SKM-1 treated with dmso at 0.1 percent for 144 hours (cell line): Measurements from ENCODE around the gene GET3.
A peak's percentile ranks its signal among the peaks of the same experiment; 100 is the strongest.

Experiments used
- DNase-seq: peaks from one replicate; lab custom pipeline; 2025; ENCODE audit not compliant: unreplicated experiment; lab: John Stamatoyannopoulos, UW

Gene GET3

DNA sequence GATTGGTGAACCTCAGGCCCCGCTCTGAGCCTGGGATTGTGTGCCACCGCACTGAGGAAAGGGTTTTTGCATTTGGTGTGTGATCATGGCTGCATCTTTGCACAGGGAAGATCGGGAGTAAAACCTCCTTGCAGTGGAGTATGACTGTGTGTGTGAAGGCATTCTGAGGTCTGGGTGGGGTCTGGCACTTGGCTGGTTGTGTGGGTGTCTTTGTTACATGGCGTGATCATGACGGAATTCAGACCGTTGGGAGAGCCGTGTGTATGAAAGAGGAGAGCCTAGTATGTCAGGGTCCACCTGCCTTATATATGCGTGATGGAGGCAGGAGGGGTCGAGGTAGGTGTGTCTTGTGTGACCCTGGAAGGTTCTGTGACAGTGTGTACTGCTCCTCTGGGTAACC, 13.6 kb downstream of the GET3 start:
- DNase-seq = no peak

DNA sequence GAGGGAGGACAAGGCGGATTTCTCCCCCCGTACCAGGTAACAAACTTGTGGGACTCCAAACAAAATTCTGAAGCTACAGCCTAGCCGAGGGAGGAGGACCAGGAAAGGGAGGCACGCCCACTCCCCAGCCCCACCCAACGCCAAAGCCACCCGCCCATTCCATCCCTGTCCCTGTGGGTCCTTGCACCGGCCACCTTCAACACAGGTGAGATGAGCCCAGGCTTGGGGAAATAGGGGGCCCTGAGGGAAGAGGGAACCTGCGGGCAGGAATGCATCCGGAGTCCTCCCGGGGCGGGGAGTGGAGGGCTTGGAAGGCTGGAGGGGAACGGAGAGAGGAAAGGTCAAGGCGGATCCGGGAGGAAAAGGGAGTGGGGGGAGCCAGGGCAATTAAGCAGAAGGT, 14.3 kb downstream of the GET3 start, which contains the start of gene BEST2:
Gene BEST2, plus strand, starts transcription at position 157 of the 400 bp plus-strand sequence. CDS start 802 bp downstream, outside the sequence.
- DNase-seq = no peak

DNA sequence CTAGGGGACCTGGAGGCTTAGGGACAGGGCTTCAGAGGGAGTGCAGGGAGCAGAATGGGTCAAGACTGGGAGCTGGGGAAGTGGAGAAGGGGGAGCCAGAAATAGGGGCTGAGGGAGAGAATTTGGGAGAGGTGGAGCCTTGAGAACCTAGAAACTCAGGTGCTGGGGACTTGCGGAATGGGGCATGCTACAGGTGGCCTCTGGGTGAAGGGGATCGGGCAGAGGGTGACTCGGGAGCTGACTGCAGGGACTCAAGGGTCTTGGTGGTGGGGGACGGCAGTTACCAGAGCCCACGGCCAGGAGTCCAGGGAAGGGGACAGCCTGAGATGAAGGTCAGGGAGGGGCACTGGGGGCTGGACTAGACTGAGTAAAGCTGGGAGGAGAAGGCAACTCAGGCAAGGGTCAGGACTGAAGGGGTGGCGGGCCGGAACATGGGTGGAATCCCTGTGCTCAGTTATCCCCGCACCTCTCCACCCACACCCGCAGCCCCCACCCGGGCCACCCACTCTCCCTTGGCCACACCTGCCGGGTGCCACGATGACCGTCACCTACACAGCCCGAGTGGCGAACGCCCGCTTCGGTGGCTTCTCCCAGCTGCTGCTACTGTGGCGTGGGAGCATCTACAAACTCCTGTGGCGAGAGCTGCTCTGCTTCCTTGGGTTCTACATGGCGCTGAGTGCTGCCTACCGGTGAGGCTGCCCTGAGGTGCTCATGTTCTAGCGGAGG, 14.9 kb downstream of the GET3 start:
- no peak for DNase-seq

DNA sequence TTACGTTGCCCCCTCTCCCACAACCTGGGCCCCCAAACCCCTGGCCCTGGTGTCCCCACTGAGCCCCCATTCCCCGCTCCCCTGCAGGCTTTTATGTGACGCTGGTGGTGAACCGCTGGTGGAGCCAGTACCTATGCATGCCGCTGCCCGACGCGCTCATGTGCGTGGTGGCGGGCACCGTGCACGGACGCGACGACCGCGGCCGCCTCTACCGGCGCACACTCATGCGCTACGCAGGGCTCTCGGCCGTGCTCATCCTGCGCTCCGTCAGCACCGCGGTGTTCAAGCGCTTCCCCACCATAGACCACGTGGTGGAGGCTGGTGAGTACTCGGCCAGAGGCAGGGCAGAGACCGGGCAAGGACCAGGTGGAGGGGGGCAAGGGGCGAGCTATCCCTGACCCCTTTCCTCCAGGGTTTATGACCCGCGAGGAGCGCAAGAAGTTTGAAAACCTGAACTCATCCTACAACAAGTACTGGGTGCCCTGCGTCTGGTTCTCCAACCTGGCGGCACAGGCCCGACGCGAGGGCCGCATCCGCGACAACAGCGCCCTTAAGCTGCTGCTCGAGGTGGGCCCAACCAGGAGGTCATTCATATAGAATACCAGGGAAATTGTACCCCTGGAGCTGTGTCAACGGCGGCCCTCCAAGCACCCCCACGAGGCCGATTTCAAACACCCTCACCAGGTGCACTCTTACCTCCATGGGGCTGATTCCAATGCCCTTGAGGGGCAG, 17.3 kb downstream of the GET3 start:
- no peak for DNase-seq

DNA sequence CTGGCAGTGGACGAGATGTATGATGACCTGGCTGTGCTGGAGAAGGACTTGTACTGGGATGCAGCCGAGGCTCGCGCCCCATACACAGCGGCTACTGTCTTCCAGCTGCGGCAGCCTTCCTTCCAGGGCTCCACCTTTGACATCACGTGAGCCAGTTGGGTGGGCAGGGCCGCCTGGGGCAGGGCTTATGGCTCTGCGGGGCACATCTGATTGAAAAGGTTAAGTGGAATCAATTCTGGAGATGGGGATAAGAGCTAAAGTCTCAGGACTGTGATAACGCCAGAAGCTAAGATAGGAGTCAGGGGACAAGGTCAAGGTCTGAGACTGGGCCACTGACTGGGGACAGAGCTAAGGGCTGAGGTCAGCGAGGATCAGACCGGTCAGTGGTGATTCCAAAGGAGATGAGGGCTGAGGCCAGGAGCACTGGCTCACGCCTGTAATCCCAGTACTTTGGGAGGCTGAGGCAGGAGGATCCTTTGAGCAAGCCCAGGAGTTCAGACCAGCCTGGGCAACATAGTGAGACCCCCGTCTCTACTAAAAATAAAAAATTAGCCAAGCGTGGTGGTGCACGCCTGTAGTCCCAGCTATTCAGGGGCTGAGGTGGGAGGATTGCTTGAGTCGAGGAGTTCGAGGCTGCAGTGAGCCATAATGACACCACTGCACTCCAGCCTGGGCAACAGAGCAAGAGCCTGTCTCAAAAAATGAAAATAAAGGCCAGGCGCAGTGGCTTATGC, 19.0 kb downstream of the GET3 start:
- no peak for DNase-seq

DNA sequence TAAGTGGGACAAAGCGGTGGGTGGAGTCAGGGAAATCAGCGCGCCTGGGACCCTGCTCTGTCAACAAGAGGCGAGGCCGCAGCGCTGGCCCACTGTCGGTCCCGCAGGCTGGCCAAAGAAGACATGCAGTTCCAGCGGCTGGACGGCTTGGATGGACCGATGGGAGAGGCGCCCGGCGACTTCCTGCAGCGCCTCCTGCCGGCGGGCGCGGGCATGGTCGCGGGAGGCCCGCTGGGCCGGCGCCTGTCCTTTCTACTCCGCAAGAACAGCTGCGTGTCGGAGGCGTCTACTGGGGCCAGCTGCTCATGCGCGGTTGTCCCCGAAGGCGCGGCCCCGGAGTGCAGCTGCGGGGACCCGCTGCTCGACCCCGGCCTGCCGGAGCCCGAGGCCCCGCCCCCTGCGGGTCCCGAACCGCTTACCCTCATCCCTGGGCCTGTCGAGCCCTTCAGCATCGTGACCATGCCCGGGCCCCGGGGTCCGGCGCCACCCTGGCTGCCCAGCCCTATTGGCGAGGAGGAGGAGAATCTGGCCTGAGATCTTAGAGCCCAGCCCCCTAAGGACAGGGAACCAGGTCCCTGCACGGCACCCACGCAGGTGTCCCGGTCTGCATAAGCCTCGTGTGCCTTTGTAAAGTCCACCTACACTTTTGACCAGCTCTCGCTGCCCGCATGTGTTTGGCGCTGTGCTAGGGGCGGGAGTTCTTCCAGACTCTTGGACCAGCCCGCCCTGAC, 20.4 kb downstream of the GET3 start:
- DNase-seq = peak; percentile 59

DNA sequence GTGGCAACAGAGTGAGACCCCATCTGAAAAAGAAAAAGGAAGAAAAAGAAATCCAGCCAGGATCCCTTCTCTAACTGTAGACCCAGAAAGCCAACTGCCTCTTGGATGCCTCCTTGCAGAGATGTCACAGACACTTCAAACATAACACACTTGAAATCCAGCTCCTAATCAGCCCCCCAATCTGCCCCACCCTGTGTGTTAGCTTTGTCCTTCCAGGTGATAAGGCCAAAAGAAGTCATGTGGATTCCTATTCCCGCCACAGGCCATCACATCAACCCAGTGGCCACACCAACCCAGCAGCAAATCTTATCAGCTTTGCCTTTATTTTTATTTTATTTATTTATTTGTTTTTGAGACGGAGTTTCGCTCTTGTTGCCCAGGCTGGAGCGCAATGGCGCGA, 22.4 kb downstream of the GET3 start:
- DNase-seq = no peak

DNA sequence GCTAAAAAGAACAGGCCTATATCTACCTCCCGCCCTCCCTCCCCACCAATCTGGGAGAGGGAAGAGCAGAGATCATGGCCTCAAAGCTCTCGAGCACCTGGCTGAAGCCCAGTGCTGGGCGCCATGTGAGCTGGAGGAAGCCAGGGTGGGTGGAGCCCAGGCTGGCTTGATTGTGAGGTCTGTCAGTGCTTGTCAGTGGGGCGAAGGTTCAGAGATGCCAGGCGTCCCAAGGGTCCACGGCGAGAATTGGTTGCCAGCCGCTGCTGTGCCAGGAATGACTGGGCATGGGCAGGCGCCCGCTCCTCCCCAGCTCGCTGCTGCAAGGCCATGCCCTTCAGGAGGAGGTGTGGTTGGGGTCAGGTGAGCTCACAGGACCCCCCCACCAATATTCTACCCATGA, 25.8 kb downstream of the GET3 start:
- DNase-seq = no peak

DNA sequence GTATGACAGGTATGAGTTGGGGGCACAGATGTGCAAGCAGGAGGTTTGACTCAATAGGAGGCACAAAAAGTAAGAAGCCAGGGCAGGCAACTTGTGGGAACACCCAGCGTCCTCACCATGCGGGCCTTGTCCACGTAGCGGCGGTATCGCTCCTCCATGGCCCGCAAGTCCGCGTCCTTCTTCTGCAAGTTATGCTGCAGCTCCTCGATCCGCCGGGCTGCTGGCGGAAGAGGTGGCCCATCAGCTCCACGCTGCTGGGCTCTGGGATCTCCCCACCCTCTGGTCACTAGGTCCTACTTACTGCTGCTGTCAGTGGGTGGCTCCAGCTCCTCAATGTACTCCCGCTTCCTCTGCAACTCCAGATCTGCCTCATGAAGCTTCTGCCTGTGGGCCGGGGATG, 27.4 kb downstream of the GET3 start:
- no peak for DNase-seq

DNA sequence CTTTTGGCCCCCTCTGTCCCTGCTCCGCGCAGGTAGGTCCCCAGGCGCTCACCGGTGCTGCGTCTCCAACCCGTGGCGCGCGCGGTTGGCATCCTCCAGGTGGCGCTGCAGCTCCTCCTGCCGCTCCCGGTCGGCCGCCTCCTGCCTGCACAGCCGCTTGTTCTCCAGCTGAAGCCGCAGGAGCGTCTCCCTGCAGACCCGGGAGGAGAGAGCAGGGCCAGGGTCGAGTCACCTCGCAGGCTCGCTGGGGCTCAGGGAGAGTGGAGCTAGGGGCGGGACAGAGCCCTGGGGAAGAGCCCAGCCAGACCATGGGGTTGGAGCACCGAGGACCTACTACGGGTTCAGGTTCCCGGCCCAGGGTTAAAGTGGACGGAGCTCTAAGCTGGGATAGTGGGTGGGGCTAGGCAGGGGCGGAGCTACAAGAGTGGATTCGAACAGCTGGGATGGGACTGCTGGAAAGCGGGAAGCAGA, 28.8 kb downstream of the GET3 start:
- DNase-seq = peak; percentile 81

DNA sequence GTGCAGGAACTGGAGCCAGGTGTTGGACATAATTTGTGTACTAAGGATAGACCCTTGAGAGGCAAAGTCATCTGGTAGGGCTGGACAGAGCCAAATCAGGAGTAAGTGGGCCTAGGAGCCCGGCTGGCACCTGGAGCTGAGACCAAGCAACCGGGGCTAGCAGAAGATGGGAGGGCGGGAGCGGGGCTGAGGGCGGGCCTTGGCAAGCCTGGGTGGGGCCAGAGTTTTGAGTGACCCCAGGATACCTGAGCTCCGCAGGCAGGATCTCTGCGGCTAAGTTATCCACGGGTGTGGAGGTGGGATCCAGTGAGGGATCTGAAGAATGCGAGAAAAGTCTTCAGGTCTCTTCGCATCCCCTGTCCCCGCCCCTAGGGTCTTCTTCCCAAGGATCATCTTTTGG, 29.9 kb downstream of the GET3 start:
- no peak for DNase-seq

DNA sequence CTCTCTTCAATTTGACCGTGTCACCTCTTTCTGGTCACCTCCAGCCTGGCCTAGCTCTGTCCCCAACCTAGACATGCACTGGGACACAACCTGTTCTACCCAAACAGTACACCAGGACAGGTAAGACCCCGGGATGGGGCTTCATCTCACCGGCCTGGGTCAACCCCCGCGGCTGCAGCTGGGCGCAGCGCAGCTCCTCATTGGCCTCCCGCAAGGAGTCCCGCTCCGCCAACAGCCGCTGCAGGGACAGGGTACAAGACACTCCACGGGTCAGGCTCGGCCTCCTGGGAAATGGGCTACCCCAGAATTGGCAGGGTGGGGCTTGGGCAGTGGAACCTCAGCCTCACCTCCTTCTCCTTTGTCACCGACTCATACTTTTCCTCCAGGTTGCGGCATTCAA, 30.4 kb downstream of the GET3 start:
- DNase-seq = no peak

DNA sequence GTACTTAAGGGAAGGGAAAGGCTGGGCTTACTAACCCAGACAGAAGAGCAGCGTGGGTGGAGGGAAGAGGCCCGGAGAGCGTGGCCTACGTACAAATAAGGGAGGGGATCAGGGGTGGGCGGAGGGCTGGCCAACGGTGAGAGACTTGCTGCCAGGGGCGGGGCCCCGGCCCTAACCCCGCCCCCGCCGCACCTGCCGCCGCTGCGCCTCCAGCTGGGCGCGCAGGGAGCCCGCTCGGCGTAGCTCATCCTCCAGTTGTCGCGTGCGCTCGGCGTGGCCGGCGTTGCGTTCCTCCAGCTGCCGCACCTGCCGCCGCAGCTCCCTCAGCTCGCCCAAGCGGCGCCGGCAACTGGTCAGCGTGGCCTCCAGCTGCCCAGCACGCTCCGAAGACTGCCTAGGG, 32.4 kb downstream of the GET3 start:
- no peak for DNase-seq

DNA sequence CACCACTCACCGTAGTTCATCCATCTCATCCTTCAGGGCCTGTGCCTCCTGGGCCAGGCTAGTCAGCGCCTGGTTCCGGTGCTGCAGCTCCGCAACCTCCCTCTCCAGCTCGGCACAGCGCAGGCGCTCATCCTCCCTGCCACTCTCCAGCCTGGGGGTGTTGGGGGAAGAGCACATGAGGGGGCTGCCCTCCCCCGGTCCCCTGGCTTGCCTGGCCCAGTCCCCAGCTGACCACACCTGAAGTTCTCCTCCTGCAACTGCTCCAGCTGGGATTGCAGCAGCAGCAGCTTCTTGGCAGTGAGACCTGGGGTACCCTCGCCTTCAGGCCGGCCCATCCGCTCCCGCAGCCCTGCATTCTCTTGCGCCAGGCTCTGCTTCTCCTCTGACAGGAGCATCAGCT, 33.6 kb downstream of the GET3 start:
- DNase-seq = no peak

DNA sequence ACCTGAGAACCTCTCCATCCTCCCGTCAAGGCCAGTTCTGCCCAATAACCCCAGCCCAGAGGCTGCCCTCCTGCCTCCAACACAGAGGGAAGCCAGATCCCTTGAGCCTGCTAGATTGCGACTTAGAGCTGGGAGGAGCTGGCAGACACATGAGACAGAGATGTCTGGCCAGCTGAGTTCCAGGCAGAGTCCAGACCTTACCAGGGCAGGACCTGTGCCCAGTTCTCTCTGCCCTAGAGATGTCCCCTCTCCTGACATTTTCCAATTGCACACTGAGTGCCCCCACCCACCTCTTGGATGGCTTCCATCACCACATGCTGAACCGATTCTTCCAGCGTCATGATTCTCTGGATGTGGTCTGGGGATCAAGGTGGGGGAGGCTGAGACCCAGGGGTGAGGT, 35.0 kb downstream of the GET3 start:
- no peak for DNase-seq

DNA sequence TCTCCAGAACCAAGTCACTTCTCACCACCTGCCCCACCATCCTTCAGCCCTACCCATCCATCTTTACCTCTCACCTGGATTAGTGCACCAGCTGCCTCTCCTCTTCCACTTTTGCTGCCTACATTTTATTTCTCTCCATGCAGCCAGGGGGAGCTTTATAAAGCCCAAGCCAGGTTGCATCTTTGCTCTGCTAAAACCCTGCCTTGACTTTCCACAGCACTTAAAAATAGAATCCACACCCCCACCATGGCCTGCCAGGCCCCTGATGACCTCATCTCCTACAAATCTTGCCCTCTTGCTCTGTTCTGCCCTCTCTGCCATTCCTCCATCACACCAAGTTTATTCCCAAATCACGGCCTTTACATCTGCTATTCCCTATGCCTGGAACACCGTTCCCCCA, 36.3 kb downstream of the GET3 start:
- DNase-seq = no peak

DNA sequence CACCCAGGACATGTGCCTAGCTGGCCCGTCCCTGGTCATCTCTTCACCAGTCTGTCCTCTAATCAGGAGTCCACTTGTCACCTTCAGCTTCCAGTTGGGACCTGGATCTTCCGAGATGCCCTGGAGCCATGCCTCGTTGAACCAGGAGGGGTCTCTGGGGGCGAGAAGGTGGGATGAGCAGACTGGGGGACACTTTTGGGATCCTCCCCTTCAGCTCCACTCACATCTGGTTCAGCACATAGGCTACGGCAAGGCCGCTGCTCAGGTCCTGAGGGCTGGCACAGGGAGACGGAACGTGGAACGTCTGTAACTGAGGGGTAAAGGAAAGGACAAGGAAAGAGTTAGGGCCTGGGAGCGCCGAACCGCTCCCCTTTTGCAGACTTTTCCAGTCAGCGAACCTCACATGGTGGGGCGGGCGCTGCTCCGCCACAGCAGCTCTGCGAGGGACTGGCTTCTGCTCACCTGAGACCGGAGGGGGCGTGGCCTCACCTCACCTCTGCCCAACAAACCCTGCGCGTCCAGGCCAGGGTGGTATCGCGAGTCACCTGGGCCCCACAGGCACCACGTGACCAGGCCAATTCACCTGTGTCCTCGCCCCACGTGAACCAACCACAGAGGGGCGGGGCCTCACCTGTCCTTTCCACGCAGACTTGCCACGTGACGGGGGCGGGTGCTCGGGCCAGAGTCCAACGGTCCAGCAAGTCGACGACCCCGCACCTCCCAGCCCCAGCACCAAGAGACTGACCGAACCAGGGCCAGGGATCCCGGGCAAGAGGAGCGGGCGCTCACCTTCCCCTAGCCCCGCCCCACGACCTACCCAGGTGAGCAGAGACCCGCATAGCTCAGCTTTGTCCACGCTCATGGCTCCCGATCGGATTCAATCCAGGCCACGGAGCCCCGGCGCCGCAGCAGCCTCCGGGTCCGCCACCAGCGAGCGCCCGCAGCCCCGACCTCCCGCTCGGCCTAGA, 37.6 kb downstream of the GET3 start, which contains the start of gene HOOK2:
Gene HOOK2, minus strand, starts transcription at position 965 of the 968 bp plus-strand sequence. Its CDS starts 103 bp downstream, at position 862.
- DNase-seq = no peak

DNA sequence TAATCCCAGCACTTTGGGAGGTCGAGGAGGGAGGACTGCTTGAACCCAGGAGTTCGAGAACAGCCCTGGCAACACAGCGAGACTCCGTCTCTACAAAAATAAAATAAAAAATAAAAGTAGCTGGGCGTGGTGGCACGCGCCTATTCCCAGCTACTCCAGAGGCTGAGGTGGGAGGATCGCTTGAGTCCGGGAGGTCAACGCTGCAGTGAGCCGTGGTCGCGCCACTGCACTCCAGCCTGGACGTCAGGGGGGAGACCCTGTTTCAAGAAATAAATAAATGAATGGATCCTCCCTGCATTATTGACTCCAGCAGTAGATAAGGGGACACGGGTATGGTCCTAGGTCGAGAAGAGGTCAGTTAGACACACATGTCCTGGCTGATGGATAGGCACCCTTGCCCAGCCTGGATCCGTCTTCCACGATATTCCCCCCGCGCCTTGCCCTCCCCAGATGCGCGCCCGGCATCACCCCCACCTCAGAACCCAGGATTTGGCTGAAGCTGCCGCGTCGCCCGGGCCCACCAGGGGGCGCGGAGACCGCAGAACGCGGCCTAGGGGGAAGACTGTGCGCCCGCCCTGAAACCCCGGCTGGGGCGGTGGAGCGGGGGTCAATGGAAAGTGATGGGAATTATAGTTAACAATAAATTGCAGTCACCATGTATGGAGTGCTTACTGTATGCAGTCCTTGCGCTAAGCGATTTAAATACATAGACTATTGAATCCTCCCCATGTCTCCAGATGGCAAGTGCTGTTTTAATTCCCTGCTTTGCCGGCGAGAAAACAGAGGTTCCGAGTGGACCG, 40.1 kb downstream of the GET3 start:
- DNase-seq = peak; percentile 63
